Stimulated activated CD4-positive, alpha-beta T cell treated with anti-CD3 and anti-CD28 coated beads, TNF-alpha, amount 100 ng/mL, for 48 hours (primary cell): ENCODE data around the gene ZNF469.
"Not testable (repeated sequence)": the region's sequence is repeated elsewhere in the genome, so short reads cannot be mapped to it uniquely, and the experiment has no call there.

Source experiments
- DNase-seq, 3 donors: peaks; one replicate each; pipeline ENCODE4 v3.0.0-alpha.2; 2020; ENCODE audit warnings: low read depth in 3 of 3

The ZNF469 gene

DNA sequence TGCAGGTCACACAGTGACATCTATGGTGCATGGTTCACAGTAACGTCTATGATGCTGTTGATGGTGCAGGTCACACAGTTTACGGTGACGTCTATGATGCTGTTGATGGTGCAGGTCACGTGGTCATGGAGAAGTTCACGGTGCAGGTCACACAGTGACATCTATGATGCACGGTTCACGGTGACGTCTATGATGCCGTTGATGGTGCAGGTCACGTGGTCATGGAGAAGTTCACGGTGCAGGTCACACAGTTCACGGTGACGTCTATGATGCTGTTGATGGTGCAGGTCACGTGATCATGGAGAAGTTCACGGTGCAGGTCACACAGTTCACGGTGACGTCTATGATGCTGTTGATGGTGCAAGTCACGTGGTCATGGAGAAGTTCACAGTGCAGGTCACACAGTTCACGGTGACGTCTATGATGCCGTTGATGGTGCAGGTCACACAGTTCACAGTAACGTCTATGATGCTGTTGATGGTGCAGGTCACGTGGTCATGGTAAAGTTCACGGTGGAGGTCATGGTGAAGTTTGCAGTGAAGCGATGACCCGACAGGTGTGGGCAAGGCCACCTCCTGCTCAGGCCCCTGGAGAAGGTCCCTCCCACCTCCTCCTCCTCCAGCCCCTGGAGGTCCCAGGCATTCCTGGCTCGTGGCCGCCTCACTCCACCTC, 27.7 kb downstream of the ZNF469 start:
- DNase-seq, result not testable (repeated sequence)

DNA sequence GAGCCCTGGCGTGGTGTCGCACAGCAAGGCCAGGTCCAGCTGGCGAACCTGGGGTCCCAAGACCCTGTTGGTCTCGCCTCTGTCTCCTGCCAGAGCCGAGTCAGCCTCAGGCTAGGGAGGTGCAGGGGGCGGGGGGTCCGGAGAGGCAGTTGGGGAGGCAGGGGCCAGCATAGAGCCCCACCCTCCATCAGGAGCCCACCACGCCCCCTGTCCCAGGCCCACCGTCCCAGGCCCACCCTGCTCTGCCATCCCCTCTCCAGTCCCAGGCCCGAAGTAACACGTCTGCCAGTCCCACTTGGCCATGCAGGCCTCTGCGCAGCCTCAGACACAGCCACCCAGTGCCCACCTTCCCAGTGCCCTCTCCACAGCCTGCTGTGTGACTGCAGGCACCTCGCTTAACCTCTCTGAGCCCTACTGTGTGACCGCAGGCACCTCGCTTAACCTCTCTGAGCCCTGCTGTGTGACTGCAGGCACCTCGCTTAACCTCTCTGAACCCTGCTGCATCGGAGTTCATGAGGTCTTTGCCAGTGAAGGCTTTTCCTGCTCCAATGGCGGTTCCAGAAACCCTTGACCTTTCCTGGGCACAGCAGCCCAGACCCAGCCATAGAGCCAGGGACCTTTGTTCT, 29.3 kb downstream of the ZNF469 start:
- DNase-seq, result no peak

DNA sequence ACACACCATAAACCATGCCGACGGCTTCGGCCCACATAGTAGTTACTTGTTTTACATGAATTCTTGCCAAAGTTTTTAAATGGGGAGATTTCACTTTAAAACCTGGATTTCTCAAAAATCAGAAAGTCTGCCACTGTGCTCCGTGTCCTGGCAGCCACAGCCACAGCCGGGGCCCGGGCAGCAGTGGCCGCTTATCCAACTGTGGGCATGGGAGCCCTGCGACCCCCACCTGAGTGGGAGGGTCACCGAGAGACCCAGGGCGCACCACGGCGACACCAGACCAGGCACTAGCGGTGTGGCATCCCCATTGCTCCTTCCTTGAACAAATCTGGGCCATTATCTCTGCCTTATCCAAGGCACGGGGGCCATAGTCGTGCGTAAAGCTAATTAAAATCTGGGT, 30.0 kb downstream of the ZNF469 start:
- DNase-seq, result no peak

- no peak for DNase-seq
Measured at GRCh38 chr16:88413231-88413630, 30.5 kb downstream of the ZNF469 start.

GRCh38 chr16:88413631-88414030, 30.9 kb downstream of the ZNF469 start:
- no peak for DNase-seq

DNA sequence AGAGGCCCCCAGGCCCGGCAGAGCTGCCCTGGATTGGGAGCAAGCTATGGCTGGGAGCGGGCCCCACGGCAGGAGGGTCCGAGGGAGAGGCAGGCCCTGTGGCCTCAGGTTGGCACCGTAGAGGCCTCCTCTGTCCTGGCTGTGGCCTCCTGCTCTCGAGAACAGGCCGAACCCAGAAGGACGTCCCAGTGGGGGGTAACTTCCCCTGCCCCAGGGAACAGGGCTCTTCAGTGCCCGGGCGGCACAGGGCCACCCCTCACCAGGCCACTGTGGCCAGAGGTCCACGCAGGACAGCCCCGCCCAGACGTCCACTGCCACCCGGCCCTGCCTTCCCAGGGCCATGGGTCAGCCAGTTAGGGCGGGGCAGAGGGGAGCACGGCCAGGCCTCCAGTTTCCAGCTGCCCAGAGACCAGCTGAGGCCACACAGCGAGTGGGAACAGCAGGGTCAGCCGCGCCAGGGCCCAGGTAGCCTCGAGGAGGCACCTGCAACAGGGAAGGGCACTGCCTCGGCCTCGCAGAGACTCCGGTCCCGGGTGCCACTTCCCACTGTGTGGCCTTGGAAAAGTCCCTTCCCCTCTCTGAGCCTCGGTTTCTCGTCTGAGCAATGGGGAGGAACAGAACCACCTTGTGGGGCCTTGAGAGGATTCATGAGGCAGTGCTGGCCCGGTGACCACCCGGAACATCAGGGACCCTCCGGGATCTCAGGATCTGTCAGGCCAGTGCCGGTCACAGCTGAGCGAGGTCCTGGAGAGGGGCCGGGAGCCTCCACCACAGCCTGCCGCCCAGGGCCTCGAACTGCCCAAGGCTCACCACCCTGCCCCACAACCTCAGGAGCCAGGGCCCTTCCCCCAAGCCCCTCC, 32.0 kb downstream of the ZNF469 start:
- DNase-seq, result no peak

GRCh38 chr16:88415381-88415705, 32.6 kb downstream of the ZNF469 start:
- no peak for DNase-seq

DNA sequence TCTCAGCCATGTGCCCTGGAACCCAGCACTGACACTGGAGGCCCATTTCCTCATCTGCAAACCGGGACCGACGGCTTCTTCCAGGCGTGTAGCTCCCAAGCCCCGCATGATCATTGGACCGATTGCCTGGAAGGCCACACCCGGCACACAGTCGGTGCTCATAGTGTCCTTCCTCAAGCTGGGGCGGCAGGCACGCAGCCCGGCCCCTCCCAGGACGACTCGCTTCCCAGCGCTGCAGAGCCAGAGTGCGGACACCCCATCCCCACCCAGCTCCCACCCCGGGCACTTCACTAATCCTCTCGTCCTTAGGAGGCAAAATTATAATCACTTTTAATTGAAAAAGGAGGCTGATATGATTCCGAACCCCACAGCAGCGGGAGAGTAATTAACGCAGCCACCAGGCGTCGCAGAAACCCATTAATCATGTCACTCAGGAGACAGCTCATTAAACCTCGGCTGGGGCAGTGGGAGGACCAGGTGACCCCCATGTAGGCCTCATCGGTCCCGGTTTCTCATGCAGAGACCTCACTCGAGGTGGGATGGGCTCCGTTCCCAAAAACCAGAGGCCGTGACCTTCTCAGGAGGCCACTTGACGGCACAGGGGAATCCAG, 33.1 kb downstream of the ZNF469 start:
- no peak for DNase-seq

DNA sequence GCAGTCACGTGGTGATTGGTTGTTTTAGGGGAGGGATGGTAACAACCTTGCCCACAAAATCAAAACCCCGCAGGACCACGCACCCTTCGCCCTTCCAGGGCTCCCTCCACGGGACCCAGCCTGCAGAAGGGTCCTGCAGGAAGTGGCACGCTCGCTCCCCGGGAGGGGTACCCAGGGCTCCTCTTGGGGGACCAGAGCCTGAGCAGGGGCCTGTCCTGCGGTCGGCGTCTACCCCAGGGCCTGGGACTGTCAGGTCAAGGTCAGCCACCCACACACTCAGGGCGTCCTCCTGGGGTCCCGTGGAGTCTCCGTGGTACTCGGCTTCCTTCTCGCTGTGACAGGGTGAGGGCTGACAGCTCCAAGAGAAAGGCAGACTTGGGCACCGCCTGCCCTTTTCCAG, 33.9 kb downstream of the ZNF469 start:
- DNase-seq, result no peak

DNA sequence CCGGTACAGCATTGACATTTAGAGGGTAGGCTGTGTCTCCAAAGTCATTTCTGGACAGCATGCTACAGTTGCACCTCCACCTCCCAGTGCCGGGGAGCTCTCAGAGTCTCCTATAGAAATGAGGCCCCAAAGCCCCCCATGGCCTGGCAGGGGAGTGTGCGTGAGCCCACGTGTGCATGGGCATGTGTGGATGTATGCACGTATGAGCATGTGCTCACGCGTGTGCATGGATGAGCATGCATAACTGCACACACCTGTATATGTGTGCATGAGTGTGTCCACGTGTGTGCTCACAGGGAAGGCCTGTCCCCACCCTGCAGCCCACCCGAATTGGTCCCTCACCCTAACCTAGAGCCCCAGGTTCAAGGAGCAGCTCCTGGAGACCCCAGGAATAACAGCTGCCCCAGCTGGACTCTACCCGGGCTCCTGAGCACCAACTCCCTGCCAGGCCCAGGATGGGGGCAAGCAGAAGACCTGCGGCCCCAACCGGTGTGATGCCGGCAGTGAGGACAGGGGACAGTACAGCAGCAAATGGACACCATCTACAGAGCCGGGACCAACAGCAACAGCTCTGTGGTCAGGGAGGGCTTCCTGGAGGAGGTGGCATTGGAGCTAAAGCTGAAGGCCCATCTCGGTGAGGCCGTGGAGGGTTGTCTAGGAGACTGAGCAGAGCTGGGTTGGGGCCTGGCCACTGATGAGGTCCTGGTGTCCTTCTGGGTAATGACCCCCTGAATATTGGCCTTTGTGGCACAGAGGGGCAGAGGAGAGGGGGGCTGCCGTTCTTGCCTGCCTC, 35.1 kb downstream of the ZNF469 start:
- no peak for DNase-seq

DNA sequence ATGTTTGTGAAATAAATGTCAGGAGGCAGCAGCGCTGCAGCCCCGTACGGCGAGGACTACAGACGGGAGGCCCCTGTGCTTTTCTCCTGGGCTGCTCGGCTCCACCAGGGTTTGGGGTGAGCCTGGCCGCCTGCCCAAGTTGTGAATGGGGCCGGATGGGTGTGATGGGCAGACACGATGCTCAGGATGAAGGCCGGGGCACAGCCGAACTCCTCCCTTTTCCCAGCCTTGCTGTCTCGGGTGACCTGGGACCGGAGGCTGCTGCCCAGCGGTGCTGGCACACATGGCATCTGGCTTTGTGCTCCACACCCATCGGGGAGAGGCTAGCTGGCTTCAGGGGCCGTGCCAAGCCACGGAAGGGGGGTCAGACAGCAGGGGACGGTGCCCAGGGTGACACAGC, 36.1 kb downstream of the ZNF469 start:
- no peak for DNase-seq

GRCh38 chr16:88419790-88420189, 37.0 kb downstream of the ZNF469 start:
- no peak for DNase-seq

DNA sequence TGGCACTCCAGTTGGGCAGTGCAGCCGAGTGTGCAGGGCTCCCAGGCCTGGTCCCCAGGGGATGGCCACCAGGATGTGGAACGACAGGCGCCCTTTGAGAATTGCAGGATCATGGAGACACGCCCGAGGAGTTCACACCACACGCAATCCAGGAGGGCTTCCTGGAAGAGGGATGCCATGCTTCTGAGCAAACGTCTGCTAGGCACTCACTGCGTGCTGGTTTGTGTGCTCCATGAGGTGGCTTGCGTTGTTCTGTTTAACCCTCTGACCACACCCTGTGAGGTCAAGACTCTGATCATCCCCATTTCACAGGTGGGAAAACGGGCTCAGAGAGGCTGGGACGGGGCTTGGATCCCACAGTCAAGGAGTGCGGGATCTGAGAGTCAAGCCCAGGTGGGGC, 37.7 kb downstream of the ZNF469 start:
- DNase-seq, result no peak

DNA sequence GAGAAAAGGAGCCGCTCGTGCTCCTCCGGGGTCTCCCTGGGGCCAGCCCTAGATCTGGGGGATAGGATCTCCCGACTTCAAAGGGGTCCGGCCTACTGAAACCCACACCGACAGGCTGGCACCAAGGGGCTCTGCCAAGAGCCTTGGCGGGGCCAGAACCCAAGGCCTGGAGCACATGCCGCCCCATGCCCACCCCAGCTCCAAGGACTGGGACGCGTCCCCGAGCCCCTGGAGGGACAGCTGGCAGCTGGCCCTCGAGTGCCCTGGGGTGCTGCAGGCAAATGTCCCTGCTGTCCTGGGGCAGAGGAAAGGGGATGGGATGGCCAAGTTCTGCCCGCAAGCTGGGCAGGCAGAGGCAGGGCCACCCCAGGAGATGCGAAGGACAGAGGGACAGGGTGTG, 38.5 kb downstream of the ZNF469 start:
- no peak for DNase-seq

- DNase-seq, result no peak
Measured at GRCh38 chr16:88421871-88422433, 39.2 kb downstream of the ZNF469 start.

DNA sequence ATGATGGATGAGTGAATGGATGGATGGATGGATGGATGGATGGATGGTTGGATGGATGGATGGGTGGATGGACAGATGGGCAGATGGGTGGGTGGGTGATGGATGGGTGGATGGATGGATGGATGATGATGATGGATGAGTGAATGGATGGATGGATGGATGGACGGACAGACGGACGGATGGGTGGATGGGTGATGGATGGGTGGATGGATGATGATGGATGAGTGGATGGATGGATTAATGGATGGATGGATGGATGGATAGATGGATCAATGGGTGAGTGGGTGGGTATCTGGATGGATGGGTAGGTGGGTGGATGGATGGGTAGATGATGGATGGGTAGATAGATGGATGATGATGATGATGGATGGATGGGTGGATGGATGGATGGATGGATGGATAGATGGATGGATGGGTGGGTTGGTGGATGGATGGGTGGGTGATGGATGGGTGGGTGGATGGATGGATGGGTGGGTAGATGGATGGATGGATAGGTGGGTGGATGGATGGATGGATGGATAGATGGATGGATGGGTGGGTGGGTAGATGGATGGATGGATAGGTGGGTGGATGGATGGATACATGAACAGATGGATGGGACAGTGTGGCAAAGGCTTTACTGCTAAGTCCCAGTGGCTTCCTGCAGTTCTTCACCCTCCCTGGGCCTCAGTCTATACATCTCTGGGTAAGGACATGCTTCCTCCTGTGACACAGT, 40.1 kb downstream of the ZNF469 start:
- DNase-seq, result no peak

DNA sequence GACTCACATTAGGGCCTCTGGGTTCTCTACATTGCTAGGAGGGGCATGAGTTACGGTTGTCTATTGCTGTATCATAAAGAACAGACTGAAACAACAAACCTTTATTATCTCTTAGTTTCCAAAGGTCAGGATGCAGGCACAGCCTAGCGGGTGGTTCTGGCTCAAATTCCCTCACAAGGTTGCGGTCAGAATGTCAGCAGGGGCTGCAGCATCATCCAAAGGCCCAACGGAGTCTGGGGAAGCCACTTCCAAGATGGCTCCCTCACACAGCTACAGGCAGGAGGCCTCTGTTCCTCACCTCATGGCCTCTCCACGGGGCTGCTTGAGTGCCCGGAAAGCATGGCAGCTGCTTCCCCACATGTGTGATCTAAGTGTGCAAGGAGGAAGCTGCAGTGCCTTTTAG, 40.7 kb downstream of the ZNF469 start:
- no peak for DNase-seq

- DNase-seq, result no peak
Measured at GRCh38 chr16:88424587-88425235, 42.0 kb downstream of the ZNF469 start.

DNA sequence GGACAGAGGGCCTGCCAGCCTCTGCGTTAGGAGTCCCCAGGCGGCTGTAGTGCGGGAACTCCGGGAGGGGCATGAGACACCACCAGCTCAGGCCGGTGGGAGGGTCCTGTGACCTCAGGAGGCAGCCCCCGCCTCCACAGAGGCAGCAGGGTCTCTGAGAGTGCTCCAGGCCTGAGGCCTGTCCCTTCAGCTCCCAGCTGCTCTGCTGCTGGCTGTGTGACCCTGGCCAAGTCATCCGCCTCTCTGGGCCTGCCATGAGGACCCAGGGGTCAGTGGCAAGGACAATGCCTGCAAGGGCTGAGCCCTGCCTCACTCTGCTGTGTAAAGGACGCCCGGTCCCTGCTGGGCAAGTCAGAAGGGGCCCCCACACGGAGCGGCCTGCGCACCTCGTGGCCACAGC, 43.3 kb downstream of the ZNF469 start:
- no peak for DNase-seq

DNA sequence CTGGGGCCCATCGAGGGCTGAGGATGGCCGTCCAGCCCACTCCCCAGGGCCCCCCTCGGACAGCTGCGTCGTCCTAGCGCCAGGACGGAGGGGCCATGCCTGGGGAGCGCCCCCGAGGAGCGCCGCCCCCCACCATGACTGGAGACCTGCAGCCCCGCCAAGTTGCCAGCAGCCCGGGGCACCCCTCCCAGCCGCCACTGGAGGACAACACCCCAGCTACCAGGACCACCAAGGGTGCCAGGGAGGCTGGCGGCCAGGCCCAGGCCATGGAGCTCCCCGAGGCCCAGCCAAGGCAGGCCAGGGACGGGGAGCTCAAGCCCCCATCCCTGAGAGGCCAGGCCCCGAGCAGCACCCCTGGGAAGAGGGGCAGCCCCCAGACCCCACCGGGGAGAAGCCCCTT, 44.6 kb downstream of the ZNF469 start:
- DNase-seq, result no peak
